ENCODE measurements around the gene SHB.

GRCh38 chr9:37935096-37935495 lies 133.9 kb downstream of the SHB start:
- TF ChIP-seq CTCF (IDR thresholded peaks at IDR 0.05) (no peak), POLR2A (IDR thresholded peaks at IDR 0.05) (no peak)
